Suppressor macrophage (primary cell): ENCODE results near the gene SEPHS1.
"Not testable (repeated sequence)": the region's sequence is repeated elsewhere in the genome, so short reads cannot be mapped to it uniquely, and the experiment has no call there.

Experiments
- DNase-seq, 4 experiments: peaks; one replicate each; pipeline ENCODE4 v3.0.0-alpha.2; 2020 to 2022

Gene SEPHS1

DNA sequence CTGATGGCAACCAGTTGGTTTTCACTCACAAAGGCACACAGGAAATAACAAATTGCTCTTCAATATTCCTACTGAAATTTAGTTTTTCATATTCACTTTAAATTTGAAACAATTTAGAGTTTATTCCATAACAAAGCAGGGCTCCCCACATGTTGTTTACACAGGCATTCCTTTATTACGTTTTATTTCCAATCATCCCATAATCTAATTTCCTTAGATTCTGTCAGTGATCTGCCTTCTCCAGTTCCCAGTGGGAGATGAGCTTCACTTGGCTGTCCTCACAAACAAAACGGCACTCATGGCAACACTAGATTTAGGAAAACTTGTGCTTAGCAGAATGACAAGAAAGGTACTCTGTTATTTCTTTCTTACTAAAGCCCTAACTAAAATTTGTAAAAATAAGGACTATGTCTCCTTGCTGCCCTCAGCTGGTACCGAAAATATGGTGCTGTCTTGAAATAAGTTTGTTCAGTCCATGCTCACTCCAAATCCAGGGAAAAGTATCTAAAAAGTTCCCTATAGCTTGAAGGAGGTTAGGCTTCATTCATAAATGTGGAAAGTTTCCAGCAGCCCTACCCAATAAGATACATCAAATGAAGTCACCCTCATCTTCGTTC is 71.2 kb downstream of the SEPHS1 start:
- no peak for DNase-seq

DNA sequence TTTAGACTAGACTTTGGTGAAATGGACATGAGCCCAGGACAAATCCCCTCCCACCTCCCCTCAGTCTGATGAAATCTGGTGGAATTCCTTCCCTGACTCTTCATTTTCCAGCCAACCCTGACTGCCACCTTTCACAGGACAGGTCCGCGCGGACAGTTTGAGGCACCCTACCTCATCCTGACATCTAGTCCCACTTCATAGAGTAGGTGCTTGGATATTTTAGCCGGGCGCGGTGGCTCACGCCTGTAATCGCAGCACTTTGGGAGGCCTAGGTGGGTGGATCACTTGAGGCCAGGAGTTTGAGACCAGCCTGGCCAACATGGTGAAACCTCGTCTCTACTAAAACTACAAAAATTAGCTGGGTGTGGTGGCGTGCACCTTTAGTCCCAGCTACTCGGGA is 71.9 kb downstream of the SEPHS1 start:
- not testable (repeated sequence) for DNase-seq

DNA sequence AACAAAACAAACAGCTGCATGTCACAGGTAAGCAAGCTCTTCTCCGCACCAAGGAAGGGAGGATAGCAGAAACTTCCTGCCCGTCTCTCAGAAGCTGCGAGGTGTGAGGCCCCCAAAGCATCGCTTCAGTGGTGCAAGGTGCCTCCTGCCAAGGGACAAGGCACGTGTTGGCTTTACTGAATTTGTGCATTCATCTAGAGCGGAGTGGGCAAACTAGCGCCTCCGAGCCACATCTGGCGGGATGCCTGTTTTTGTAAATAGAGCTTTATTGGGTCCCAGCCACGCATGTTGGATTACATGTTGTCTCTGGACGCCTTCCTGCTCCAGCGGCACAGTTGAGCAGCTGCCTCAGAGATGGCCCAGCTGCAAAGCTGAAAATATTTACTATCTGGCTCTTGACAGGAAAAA is 75.9 kb downstream of the SEPHS1 start:
- DNase-seq, result no peak

DNA sequence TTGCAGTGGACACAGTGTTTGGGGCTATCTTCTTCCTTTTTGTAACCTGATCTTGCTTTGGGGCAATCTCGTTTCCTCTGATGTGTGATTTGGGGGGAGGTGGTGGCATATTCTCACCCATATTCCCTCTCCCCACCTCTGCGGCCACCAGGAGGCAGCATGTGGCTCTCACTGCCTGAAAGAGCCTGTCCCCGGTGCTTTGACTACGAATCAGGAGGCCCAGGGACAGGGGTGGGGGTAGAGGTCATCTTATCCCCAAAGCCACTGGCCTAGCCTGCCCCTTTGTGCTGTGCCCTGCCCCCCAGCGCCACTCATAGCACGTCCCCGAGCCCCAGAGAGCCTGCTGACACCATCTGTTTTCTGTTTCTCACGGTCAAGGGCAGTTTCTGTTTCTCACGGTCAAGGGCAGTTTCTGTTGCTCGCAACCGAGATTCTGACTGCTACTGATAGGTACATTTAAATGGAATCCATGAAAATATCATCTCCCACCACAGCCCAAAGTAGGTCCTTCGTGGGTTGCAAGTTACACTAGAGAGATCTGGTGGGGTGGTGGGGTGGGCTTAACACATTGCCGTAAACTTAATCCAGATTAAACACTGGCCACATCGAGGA is 76.4 kb downstream of the SEPHS1 start:
- DNase-seq, result peak in 3 of 4 experiments; percentile 17 to 26 (median 22)

DNA sequence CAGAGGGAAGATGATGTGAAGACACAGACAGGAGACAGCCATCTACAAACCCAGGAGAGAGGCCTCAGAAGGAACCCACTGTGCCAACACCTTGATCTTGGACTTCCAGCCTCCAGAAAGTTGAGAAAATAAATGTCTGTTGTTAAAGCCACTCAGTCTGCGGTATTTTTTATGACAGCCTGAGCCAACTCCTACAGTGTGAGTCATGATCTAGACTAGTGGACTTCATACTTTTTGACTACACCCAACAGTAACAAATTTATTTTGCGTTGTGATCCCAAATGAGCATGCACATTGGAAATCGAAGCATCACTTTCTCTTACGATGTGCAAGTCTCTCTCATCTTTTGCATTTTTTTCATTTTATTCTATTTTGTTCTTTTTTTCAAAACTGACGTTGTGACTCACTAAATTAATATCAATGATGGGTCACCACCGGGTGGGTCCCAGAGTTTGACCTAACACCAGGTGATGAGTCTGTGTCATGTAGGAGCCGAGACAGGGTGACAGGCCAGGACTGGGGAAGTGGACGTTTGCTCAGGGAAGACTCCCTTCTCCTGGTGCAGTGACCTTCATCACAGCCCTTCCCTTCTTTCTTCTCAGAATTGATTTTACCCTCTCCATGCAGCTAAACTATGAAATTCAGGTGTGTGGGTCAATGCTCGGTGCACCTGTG is 77.1 kb downstream of the SEPHS1 start:
- no peak for DNase-seq

DNA sequence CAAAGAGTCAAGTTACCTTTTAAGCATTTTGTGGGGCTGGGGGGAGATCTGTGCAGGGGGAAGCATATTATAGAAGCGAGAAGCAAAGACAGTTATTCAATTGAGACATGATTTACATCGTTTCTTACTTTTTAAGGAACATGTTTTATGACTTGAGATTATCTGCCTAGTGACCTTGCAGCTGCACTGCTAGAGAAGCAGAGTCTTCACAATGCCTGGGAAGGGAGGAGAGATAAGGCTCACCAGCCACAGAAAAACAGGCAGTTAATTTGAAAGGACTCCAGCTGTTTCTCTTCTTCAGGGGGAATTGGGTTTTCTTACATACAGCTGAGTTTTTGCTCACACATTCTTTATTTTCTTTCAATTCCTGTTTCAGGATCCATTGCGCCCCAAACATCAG is 79.3 kb downstream of the SEPHS1 start:
- no peak for DNase-seq

DNA sequence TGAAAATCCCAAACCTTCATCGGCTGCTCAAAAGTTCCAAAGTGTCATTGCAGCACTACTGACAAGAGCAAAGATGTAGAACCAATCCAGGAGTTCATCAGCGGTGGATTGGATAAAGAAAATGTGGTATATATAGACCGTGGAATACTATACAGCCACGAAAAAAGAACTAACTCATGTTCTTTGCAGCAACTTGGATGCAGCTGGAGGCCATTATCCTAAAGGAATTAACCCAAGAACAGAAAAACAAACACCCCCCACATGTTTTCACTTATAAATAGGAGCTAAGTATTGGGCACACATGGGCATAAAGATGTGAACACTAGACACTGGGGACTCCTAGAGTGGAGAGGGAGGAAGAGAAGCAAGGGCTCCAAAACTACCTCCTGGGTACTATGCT is 79.8 kb downstream of the SEPHS1 start:
- no peak for DNase-seq
